Measurements from ENCODE around the gene RNF25.

RNF25 gene

DNA sequence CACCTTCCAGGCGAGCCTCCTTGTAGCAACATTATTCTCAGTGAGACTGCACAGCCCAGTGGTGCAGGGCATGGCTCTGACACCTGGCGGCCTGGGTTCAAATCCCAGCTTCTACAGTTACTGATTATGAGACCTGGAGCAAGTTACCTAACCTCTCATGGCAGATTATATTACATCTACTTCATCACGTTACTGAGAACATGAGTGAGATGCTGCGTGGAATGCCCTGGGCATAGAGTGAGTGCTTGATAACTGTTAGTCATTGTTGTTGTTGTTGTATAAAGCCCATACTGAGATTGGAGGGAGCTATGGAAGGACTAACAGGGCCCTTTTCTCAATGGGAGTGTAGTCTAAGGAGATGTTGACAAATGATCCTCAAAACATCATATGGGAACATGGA lies 45.4 kb downstream of the RNF25 start:
- TF ChIP-seq ZNF274 (IDR thresholded peaks at IDR 0.05; ENCODE audit: low read depth, low read length), result no peak
- no peak overlapping the region for H3K4me3 ChIP-seq (ENCODE audit: low read length)

GRCh38 chr2:218623366-218623705 lies 48.5 kb downstream of the RNF25 start:
- H3K4me3 ChIP-seq (ENCODE audit: low read length), result no peak overlapping the region
- TF ChIP-seq ZNF274 (IDR thresholded peaks at IDR 0.05; ENCODE audit: low read depth, low read length), result no peak

- TF ChIP-seq ZNF274 (IDR thresholded peaks at IDR 0.05; ENCODE audit: low read depth, low read length), result no peak
- H3K4me3 ChIP-seq (ENCODE audit: low read length), result no peak overlapping the region
Observed at GRCh38 chr2:218622606-218623365, 49.0 kb downstream of the RNF25 start.

GRCh38 chr2:218621007-218621406 lies 50.8 kb downstream of the RNF25 start:
- TF ChIP-seq ZNF274 (IDR thresholded peaks at IDR 0.05; ENCODE audit: low read depth, low read length), result no peak
- no peak overlapping the region for H3K4me3 ChIP-seq (ENCODE audit: low read length)

DNA sequence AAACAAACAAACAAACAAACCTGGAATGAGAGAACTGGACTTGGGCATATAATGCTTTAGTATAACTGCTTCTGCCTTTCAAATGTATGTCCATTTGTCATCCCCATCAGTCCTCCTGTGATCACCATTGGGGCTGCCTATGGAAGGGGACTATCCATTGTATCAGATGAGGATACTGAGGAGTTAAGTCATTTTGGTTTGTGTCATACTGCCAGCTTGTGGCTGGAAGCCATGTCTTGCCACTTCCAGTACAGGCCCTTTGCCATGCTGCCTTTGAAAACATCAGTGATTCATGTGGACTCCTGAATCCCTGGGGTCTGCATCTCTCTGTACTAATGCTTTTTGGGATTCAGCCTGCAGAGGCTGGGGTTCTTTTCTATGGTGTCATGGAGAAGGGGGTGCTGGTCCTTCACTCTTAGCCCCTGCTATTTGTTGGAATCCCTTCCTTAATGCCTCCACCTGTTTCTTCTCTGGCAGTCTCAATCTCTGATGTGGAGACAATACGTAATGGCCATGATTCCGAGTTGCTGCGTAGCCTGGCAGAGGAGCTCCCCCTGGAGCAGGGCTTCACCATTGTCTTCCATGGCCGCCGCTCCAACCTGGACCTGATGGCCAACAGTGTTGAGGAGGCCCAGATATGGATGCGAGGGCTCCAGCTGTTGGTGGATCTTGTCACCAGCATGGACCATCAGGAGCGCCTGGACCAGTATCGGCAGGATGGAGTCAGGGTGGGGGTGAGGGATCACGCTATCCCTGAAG lies 53.5 kb downstream of the RNF25 start:
- no peak overlapping the region for H3K4me3 ChIP-seq (ENCODE audit: low read length)
- no peak for TF ChIP-seq ZNF274 (IDR thresholded peaks at IDR 0.05; ENCODE audit: low read depth, low read length)

GRCh38 chr2:218615868-218616315 lies 55.9 kb downstream of the RNF25 start:
- H3K4me3 ChIP-seq (ENCODE audit: low read length), result no peak overlapping the region
- no peak for TF ChIP-seq ZNF274 (IDR thresholded peaks at IDR 0.05; ENCODE audit: low read depth, low read length)
